AG20443 (cell line): ENCODE measurements around the gene RAB31.
"Not testable (repeated sequence)": the region's sequence is repeated elsewhere in the genome, so short reads cannot be mapped to it uniquely, and the experiment has no call there.

Source experiments
- DNase-seq: peaks from one replicate; pipeline ENCODE4 v3.0.0; 2012; ENCODE audit warnings: low spot score, mixed read lengths

The RAB31 gene

DNA sequence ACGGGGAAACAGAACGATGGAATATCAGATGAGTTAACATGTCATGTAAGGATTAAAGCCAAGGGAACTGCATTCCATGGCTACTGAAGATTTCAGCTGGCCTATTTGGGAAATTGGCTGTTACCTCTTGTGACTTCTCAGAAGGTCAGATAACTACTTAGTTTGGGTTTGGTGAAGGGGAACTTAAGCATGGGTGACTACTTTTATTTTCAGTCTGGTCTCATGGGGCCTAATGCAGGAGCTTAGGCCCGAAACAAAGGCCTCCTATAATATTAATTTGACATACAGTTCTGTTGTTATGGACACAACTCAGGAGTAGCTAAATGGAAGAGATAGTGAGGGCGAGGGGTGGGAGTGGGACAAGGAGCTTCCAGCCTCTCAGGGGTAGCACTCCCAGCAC lies 133.7 kb downstream of the RAB31 start:
- no peak for DNase-seq

DNA sequence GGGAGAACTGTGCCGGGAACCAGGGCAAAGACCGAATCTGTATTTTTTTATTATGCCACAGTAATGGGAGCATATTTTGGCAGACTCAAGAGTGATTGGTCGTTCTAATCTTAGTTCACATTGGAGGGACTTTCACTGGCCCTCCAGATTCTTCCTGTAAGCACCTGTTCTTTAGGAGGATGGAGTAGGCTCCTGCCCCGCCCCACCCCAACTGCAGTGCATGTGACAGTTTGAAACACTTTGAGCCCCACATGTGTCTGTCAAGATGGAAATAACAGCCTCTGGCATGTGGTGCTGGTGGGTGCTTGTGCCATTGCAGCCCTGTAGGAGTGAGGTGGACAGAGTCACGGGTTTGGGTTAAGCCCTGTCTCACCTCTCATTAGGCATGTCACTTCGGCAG lies 134.3 kb downstream of the RAB31 start:
- DNase-seq = no peak

DNA sequence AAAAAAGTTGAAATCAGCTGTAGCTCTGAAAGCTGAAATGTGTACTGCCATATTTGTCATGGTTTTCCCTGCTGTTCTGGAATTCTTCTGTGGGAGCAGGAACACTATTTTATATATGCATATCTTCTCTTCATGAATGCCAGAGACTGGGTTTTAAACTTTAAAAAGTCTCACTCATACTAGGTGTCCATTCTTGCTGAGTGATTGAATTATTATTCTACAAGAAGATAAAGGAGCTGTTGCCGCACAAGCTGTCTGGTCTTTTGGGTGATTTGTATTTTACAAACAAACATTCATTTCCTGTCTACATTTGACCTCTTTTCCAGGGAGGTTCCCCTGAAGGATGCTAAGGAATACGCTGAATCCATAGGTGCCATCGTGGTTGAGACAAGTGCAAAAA lies 137.2 kb downstream of the RAB31 start:
- no peak for DNase-seq

DNA sequence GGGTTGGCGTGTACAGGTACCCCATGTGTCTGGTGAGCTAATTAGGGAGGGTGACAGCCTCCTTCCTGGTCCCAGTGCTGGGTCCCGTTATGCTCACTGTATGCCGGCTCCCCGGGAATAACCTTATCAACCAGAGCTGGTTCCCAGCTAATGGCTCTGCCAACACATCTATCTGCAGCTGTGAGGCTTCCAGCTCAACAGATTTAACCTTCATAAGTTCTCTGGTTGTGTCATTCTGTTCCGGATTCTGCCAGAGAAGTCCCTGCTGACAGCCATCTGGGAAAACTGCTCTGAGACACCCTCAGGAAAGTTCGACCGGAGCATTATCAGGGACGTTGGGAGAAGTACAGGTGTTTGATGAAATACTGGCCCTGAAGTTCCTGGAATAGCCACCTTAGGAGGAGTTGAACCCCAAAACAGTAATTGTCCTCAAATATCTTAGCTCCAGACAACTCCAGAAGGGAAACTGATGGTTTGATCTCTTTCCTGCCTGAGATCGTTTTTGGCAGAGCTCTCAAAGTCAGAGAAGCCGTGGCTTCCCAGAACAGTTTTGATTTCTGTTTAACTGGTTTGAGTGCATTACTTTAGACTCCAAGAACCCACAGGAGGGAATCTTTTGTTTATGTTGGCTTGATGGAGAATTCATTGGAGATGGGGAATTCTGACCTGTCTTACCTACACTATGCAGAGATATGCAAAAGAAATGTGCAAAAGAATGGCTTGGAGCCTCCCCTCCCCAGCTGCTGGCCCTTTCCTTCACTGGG lies 138.2 kb downstream of the RAB31 start:
- DNase-seq = no peak

DNA sequence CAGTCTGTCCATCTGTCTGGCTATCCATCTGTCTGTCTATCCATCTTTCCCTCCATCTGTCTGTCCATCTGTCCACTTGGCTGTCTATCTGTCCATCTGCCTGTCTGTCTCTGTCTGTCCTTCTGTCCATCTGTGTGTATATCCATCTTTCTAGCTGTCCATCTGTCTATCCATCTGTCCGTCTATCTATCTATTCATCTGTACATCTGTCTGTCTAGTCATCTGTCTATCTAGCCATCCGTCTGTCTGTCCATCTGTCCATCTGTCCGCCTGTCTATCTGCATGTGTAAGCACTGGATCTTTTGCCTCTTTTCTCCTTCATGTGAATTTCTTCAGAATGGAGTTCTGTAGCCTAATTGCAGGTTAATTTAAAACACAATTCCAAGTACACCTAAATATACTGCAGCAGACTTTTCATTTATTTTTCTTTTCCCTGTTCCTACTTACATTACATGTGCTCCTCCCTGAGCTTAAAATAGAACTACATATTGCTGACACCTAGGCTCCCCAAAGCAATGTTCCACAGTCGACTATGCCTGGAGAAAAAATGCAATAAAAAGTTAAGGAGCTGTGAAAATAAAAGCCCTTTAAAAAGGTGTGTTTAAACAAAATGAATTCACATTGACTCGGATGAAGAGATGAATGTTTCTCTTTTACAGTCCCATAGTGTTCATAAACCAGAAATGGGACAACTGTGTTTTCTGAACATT lies 140.2 kb downstream of the RAB31 start:
- DNase-seq = no peak

DNA sequence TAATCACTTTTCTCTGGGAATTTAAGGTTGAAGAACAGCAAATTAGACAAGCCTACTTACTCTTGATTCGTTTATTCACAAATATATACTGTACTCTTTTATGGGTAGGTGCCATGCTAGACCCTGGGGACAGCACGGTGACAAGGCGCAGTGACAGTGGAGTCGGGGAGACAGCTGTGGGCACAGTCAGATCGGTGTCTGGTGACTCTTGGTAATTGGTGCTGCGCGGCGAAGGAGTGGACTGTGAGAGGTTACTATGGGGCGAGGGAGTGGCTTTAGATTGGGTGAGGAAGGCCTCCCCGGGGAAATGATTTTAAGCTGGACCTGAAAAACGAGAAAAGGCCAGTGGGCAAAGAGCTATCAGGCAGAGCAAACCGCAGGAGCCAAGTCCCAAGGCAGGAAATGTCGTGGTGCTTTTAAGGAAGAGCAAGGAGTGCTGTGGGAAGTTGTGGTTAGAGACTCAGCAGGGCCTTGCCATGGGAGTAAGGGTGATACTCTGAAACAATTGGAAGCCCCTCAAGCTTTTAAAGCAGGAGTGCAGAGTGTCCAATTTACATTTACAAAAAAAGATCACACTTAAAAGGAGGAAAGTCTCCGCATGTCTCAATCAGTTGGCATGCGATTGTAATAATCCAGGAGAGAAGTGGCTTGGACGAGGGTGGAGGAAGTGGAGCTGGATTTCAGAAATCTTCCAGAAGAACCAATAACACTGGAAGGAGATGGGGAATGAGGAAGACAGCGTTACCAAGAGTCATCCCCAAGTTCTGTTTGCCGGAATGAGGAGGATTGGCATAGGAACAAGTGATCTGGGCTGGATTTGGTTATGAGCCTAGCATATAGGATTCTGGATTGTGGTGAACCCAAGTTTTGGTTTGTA lies 141.5 kb downstream of the RAB31 start:
- DNase-seq = no peak

DNA sequence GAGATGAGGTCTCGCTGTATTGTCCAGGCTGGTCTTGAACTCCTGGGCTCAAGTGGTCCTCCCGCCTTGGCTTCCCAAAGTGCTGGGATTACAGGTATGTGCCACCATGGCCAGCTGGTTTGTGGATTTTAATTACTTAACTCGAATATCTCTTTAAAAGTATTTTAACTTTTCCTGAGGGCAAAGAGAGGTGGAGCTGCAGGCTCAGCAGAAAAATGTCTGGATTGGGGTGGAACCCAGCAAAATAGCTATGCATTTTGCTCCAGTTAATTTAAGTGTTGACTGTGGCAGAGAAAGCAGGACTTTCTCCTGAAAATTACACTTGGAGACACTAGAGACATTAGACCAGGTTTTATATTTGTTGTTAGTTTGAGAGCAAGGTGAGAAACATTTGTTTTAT lies 142.2 kb downstream of the RAB31 start:
- no peak for DNase-seq

DNA sequence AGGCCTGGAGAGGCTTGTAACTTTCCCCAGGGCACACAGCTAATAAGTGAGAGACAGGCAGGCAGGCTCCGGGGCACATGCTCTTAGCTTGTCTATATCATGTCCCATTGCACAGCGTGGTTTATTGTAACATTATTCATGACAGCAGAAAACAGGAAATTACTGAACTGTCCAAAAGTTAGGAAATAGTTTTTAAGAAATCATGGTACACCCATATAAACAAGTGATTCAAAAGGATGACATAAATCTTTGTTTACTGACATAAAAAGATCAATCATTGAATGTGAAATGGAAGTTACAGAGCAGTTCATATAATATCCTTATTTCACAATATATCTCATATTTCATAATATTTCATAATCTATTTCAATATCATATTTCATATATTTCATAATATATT lies 143.4 kb downstream of the RAB31 start:
- no peak for DNase-seq

DNA sequence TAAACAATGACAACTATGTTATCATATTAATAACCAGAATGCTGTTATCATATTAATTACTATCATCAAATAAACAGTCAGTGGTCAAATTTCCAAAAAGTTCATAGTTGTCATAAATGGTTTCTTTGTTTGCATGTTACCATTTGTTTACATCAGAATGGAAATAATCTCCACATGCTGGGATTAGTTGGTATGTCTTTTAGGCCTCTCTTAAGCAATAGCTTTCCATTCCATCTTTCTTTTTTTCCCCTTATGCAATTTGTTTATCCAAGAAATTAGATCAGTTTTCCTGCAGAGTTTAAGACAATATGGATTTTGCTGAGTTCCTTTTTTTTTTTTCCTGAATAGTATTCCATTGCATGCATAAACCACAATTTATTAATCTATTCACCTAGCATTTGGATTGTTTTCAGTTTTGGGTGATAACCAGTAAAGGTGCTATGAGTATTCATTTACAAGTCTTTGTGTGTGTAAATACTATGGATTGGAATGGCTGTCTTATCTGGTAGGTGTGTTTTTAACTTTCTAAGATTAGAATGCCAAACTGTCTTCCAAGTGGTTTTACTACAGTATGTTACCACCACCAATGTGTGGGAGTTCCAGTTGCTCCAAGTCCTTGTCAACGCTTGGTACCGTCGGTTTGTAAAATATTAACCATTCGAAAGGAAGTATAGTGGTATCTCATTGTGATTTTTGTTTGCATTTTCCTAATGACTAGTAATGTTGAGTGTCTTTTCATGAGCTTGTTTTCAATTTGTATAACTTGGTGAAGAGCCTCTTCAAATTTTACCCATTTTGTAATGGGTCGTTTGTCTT lies 144.4 kb downstream of the RAB31 start:
- DNase-seq = no peak

DNA sequence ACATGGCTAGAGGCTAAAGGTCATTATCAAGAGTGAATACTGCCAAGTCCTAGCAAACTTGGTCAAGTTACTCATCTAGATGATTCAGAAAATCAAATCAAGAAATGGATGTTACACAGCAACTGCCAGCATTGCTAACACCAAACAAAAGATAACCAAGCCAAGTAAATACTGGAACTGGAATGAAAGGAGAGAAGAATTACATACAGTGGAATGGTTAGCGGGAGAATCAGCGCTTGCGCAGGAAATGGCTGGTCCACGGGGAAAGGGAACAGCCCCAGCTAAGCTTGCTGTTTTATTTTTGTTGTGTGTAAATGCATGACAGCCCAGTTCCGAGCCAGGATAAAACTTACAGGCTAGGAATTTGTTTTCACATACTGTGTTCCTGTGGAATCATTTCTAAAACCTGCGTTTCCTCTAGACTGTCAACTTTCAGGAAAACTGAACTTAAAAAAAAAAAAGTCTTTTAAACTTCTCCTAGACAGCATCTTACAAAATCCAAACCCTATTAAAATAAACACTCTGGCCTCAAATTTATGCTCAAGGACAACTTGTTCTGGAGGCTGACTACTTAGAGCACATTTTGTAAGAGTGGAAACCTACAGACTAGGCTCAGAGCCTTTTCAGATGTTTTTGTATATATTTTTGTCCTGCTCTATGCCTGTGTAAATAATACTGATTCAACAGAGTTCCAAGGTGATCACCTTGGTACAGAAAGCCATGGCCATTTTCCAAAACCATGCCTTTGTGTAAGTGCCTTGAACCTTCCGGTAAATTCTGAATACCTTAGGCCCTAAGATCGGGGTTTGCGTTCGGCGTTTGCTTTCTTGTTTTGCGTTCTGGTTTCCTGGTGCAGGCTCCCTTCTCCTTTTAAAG lies 146.9 kb downstream of the RAB31 start:
- no peak for DNase-seq

DNA sequence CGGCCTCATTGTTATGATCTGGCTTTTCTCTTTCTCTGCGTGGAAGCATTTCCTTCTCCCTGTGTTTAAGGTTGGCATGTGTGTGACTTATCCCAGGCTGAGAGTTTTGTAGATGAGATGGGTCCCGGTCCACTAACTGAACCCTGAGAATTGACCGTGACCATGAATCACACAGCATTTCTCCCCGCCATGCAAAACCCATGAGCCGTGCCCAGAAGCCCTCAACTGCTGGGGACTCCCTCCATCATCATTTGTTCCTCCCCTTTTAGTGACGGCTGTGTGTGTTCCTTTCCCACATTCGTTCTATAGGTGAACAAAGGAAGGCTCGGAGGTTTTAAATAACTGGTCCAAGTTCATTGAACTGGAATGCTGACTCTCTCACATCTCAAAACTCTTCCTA lies 147.6 kb downstream of the RAB31 start:
- DNase-seq = no peak

DNA sequence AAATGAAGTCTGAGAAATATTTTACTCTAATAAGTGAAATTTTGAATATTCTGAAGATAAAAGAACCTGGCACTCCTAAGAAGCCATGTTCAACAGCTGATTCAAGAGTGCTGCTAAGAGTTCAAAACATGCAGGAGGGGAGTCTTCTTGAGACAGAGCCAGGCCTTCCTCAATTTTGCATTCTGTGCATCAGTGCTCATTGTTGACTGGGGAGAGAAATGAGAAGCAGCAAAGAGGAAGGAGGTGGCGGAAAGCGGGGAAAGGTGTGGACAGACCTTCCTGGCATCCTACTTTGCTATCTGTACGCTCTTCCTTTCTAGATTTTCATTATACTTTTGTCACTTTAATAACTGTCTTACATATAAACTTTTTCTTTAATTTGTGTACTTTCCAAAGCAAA lies 148.0 kb downstream of the RAB31 start:
- no peak for DNase-seq

DNA sequence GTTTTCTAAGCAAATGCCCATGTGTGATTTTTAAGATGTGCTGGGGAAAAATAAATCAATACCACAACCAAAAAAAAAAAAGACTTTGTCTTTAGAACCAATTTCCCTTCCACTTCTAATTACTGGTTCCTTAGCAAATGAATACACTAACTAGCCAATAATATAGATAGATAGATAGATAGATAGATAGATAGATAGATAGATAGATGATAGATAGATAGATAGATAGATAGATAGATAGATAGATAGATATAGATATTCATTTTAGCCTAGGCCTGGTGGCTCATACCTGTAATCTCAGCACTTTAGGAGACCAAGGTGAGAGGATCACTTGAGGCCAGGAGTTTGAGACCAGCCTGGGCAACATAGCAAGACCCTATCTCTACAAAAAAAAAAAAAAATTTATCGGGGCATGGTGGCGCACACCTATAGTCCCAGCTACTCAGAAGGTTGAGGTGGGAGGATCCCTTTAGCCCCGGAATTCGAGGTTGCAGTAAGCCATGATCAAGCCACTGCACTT lies 149.4 kb downstream of the RAB31 start:
- not testable (repeated sequence) for DNase-seq

DNA sequence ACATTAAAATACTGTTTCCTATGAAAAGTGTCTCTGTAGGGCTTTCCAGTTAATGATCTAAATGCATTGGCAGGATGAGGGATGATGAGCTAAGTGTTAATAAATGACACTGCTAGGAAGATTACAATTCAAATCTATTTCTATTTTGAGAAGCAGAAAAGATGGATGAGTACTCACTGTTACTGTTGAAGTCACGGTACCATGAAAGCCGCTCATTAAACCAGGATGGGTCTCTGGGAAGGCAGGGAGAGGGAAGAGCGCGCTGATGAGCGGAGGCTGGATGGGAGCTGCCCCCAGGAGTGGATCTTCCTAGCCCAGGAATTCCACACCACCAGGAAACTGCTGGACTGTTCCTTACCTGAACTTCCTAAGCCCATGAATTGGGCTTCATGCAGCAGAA lies 150.5 kb downstream of the RAB31 start:
- DNase-seq = no peak

DNA sequence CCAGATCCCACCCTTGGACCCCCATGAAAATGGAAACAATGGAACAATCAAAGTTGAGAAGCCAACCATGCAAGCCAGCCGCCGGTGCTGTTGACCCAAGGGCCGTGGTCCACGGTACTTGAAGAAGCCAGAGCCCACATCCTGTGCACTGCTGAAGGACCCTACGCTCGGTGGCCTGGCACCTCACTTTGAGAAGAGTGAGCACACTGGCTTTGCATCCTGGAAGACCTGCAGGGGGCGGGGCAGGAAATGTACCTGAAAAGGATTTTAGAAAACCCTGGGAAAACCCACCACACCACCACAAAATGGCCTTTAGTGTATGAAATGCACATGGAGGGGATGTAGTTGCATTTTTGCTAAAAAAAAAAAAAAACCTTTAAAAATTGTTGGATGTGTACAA lies 151.1 kb downstream of the RAB31 start:
- DNase-seq = no peak

DNA sequence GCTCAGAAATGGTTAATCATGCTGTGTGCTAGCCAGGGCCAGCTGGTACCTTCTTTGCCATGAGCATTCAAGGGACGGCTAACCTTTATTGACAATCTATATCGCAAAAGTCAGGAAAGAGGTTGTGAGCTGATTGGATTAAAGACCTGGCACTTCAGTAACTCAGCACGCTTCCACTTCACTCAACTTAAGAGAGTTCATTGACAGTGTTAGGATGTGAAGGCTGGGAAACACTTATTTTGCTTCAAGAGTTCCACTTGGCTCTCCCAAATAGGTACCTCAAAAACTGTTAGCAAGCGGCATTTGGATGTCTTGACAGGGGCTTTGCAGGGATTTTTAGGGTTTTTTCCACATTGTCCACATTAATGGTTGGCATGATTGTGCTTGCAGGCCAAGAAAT lies 152.6 kb downstream of the RAB31 start:
- DNase-seq = no peak

DNA sequence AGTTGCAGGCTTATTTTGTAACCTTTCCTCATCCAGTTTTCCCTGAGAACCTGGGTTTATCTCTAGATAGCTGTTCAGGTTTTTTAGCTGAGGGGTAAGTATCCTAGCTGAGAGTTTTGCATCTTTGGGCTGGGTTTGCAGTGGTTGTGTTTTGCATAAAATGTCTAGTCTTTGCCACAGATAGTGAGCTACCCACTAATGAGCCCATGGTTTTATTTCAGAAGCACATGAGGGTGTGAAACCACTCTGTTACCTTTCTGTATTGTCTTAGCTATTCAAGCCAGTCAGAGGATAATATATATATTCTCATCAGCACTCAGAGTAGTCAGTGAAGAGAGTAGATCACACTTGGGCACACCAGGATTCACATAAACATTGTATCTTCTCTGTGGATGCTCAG lies 153.1 kb downstream of the RAB31 start:
- DNase-seq = no peak

DNA sequence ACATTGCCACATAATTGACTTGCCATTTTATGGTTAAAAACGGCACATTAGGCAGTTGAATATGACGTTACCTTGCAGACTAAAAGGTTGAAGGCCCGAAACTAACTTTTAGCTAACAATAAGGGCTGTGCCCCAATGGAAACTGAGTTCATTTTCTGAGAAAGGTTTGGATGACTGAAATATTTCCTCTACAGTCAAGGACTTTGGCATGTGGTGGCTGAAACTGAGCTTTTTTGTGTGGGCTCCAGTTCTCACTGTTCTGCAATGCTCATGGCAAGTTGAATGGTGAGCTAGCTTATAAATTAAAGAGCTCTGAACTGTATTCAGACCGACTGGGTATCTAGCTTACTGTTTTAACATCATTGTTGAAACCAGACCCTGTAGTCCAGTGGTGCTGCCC lies 153.8 kb downstream of the RAB31 start:
- no peak for DNase-seq

DNA sequence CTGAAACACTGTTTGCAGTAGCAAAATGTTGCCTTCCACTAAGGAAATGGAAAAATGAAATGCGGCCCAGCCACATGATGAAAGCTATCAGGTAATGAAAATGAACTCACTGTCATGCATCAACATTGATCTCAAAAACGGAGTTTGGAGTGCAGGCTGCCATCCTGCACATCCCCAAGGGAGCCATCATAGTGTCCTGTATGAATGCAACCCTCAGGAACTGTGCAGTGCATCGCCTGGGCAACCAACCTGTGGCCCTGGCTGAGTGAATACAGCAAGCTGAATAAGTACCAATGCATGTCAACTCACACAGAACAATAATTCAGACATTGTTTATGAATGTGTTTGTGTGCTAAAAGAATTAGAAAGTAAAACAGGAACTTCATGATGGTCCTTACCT lies 154.6 kb downstream of the RAB31 start:
- DNase-seq = no peak

DNA sequence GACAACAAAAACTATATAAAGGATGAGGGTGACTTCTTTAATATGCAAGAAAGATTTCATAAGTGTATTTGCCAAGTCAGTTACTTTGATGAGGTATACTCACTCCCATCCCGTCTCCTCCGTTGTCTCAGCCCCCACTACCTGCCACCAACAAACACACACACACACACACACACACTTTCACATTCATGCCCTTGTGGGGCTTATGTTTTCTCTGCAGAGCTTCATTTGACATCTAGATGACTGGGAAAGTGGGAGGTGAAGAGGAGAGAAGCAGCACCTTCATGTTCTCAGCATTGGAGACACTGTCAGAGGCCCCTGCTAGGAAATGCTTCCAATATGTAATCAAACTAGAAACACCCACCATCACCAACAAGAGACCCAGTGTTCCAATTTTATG lies 155.2 kb downstream of the RAB31 start:
- DNase-seq = no peak
